ENCODE measurements around the gene EXOC4.

DNA sequence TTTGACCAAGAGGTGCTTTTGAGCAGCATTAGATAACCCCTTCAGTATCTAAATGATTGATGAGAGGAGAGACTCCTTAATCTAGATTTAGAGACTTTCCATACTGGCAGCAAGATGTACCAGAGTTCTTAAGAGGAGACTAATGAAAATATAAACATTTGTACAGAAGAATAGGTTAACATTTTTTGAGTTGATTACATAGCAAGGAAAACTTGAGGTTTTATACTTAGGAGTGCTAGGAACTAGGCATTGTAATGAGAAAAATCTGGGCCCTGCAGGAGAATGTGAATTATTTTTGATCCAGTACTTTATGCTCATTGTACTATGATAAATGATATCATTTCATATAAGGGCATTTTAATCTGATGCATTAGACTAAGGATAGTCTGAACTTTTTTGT is 261.7 kb downstream of the EXOC4 start:
- TF ChIP-seq, protein P1, sequence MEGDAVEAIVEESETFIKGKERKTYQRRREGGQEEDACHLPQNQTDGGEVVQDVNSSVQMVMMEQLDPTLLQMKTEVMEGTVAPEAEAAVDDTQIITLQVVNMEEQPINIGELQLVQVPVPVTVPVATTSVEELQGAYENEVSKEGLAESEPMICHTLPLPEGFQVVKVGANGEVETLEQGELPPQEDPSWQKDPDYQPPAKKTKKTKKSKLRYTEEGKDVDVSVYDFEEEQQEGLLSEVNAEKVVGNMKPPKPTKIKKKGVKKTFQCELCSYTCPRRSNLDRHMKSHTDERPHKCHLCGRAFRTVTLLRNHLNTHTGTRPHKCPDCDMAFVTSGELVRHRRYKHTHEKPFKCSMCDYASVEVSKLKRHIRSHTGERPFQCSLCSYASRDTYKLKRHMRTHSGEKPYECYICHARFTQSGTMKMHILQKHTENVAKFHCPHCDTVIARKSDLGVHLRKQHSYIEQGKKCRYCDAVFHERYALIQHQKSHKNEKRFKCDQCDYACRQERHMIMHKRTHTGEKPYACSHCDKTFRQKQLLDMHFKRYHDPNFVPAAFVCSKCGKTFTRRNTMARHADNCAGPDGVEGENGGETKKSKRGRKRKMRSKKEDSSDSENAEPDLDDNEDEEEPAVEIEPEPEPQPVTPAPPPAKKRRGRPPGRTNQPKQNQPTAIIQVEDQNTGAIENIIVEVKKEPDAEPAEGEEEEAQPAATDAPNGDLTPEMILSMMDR (IDR thresholded peaks at IDR 0.05 in 4 of 5, conservative IDR thresholded peaks at IDR 0.05 in 1 of 5), result no peak
- TF ChIP-seq POLR2A (IDR thresholded peaks at IDR 0.05), result no peak

Data from gastrocnemius medialis (tissue), 4 donors.